Activated CD4-positive, alpha-beta T cell treated with anti-CD3 and anti-CD28 coated beads, Interleukin-2, Interleukin-6, amounts not matched to agents 100 ng/mL and 50 ng/mL, durations not matched to agents 16 hours and 8 hours (primary cell): ENCODE results near the gene SUMO4.

Experiments
- DNase-seq: peaks from one replicate; pipeline ENCODE4 v3.0.0-alpha.2; 2020

SUMO4 gene

DNA sequence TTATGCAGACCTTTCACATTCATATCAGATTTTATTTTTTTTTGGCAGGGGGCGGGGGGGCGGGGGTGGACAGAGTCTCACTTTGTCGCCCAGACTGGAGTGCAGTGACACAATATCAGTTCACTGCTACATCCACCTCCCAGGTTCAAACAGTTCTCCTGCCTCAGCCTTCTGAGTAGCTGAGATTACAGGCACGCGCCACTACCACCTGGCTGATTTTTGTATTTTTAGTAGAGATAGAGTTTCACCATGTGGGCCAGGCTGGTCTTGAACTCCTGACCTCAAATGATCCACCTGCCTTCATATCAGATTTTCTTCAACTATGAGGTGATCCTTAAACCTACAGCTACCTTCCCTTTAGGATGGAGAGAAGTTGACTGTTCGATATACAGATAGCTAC lies 8.0 kb upstream of the SUMO4 start:
- no peak for DNase-seq

DNA sequence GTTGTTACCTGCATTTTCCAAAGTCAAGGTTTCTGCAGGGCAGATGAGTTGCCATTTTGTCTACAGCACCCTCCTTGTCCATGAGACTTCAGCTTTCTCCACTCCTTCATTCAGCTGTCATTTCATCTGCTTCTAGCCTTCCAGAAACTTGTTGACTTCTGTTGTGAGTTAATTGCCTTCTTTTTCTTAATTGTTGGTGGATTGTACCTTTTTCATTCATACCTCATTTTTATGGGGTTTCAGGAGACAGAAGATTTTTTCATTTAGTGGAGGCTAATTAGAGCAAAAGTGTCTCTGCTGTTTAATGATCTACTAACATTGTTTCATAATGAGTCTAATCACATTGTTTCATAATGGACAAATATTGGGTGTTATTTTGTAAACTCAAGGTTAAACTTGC lies 7.5 kb upstream of the SUMO4 start:
- no peak for DNase-seq

DNA sequence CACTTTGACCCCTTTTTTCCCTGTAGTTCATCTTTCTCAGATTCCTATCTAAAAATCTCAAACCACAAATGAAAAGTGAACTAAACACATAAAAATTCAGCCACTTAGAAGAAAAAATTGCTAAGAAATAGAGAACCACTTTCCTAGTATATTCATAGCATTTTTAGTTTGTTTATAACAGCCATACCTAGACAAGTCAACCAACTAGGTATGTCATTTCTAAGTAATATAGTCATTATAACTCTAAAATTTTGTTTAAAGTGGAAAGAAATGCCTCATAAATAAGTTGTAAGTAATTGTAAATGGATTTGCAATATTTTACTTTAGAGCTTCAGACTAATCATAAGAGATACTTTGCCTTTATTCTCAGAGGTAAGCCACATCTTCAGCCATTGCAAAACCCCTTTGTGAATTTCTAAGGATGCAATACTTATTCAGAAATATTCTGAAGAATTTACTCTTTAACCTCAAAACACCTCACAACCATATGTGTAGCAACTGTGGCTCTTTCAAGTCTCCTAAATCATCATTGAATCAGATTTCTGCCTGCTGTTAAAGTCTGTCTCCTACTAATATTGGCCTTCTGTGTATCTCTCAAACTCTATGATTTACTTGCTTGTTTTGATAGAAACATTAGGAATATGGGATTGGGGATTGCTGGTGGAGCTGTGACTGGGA lies 6.9 kb upstream of the SUMO4 start:
- DNase-seq = no peak

DNA sequence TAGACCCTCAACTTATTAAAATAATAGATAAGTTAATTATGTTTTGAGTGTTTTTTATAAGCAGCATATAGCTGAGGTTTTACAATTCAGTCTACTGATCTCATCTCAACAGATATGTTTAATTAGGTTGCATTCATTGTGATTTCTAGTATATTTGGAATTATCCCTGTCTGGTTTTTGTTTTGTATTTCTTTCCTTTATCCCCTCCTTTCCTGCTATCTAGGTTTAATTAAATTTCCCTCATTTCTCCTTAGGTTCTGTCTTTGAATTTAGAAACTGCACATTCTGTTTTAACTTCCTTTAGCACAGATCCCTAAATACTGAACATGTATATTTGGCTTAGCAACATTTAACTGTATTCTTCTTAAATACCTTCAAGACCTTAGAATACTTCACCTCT lies 4.9 kb upstream of the SUMO4 start:
- no peak for DNase-seq

DNA sequence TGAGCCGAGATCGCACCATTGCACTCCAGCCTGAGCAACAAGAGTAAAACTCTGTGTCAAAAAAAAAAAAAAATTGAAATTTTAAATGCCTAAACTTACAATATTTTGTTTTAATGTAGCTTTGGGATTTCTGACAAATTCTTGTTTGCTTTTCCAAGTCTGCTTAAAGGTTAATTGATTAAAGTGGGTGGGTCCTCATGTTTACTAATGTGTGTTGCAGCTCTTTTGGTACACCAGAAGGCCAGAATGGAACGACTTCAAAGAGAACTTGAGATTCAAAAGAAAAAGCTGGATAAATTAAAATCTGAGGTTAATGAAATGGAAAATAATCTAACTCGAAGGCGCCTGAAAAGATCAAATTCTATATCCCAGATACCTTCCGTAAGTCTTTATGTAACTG lies 2.7 kb upstream of the SUMO4 start:
- no peak for DNase-seq

DNA sequence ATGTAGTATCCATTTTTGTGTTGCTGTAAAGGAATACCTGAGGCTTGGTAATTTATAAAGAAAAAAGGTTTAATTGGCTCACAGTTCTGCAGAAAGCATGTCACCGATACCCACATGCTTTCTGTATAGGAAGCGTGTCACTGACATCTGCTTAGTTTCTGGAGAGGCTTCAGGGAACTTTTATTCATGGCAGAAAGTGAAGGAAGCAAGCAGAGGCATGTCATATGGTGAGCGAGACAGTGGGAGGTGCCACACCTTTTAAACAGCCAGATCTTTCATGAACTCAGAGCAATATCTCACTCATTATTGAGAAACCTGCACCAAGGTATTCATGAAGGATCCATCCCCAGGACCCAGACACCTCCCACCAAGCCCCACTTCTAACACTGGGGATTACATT lies 3.5 kb downstream of the SUMO4 start:
- DNase-seq = no peak

DNA sequence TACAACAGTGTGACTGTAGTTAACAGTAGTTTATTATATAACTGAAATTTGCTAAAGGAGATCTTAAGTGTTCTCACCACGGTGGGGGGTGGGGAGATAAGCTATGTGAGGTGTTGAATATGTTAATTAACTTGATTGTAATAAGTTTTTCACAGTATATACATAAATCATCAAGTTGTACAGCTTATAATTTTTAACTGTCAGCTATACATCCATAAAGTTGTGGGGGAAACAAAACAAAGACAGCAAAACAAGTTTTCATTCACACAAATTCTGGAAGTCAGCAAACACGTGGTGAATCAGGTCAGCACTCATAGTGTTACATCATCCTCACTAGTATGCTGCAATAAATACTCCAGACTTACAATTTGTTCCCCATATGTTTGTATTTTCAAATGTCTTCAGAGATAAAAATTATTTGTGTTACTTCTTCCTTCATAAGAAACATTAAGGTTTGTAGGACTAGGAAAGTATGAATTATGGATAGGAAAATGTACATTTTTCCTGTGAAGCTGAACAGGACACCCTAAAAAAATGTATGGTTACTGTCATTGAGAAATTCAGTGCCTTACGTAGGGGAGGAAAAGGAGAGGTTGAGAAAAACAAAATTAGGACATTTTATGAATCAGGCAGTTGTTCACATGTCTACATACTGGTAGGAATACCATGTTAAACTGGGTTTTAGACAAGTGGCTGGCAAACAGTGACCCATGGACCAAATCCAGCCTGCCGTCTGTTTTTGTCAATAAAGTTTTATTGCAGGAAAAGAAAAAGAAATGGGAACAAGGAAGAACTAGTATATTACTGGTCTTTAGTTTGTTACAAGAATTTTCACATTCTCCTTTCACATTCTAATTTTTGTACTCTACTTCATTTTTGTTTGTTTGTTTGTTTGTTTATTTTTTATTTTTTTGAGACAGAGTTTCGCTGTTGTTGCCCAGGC lies 6.0 kb downstream of the SUMO4 start:
- peak; percentile 23 for DNase-seq

DNA sequence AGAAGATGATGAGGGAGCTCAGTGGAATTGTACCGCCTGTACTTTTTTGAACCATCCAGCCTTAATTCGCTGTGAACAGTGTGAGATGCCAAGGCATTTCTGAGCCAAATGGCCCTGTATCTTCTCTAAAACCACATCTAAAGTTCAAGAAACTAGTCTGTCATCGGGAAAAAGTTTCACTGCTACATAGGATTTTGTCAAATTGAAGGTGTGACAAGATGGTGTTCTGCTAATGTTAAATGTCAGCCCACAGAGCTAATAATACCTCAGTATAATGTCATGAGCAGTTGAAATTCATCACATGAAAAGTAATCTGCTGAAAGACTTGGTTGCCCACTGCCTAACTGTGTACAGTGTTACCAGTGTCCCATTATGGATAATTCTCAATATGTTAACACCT lies 9.6 kb downstream of the SUMO4 start:
- no peak for DNase-seq

DNA sequence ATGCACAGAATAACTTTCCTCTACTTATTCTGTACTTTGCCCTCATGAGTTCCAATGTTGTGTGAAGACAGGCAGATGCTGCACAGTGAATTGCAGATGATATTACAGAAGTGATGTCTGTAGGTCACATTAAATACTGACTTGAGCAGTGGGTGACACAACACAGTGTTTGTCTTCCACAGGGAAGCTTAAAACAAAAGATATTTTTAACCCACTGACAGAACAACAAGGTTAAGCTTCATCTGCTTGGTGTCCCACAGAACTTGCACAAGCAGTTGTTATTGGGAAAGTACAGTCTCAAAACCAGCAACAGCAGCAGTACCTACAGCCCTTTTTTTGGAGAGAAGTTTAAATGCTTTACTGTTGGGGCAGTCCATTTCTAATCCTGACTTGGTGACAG lies 10.5 kb downstream of the SUMO4 start:
- DNase-seq = no peak

DNA sequence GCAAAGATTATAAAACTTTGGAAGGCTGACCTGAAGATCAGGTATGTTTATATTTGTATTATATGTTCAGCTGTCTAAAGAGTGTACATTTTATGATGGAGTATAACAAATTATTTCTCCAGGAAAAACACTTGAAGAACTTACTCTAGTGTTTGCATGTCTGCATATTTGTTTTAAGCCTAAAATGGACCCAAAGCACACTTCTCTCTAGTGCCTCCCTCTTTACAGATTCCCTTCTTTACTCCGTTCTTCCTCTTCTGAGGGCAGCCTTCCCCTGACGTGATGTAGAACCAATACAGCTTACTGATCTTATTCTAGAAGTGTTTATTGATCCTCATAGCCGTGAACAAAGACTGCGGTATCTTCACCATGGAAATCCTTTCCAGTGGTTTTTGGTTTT lies 13.9 kb downstream of the SUMO4 start:
- no peak for DNase-seq

DNA sequence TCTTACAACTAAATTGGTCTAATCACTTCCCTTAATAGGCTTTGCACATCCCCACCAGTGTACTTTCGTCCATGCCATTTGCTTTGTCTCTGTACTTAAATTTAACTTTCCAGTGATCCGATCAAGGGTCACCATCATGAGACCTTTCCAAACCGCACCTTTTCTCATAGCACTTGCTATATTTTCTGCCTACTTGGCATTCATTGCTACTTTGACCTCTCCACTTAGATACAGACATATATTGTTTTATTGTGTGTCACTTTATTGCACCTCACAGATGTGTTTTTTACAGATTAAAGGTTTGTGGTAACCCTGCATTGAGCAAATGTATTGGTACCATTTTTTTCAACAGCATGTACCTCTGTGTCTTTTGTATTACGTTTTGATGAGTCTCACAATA lies 14.8 kb downstream of the SUMO4 start:
- DNase-seq = no peak

DNA sequence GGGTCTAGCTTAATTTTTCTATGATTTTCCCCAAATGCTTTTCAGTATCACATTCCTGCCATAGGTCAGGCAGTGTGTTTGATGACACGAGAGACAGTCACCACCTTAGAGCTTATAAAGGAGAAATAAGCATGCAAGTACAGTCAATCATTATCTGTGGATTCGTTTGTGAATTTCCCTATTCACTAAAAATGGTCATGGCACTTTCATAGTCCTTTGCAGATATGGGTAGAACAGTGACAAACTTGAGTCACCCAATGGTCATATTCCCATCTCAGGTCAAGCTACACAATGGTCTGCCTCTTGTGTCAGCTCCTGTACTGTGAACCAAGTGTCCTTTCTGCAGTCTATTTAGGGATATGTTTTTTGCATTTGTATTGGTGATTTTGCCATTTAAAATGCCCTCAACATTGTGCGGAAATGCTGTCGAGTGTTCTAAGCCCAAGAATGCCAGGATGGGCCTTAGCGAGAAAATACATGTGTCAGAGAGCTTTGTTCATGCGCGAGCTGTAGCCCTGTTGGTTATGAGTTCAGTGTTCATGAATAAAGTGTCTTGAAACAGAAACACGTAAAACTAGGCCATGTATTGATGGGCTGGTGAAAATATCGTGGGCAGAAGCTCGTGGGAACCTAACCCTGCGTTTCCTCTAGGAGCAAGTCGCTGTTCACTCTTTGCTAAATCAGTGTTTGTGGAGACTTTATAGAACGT lies 19.8 kb downstream of the SUMO4 start:
- DNase-seq = no peak

DNA sequence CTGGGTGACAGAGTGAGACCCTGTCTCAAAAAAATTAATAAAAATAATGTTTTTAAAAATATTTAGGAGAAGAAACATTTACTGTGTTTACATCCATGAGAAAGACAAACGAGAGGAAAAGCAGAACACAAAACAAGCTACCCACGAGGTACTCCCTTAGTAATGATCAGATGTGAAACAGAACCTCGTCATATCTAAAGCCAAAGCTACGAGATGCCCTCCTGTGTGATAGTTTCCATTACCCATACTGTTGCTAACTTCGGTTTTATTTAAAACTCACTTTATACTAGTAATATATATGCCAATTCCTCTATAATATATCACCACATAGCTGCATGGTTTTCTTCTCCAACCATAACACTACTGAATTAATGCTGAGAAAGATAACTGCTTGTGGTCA lies 21.1 kb downstream of the SUMO4 start:
- peak; percentile 32 for DNase-seq

DNA sequence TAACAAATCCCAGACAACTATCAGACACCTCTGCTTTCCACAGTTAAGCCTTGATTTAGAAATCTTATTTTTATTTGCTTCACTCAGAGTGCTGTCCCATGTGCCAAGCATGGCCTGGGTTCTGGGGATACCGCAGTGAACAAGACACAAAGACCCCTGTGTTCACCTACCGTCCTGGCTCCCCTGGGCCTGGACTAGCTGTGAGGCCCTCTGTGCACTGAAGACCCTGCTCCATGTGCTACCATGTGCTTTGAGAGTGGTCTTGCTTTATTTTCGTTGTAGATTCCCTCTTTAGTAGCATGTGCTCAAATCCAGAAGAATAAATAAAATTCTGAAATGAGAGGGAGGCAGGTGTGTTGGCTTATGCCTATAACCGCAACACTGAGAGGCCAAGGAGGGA lies 22.5 kb downstream of the SUMO4 start:
- DNase-seq = no peak

DNA sequence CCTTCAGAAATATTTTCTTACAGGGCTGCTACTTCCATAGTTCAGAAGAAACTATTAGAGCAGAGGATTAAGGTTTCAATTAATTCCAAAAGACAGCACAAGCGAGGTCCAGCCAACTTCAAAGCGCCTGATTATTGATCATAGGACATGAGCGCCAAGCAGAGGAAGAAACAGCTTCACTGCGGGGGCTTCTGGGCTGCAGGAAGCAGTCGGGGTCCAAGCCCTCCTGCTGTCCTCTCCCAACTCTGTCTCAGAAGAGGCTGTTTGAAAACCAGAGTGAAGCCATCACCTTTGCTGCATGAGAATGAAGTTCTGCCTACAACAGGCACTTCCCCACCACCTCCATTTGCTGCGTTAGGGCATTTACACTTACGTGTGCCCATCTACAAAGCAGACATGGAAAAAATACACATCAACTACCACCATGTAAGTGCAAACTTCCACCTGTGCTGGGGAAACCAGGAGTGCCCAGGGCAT lies 23.9 kb downstream of the SUMO4 start:
- DNase-seq = no peak

DNA sequence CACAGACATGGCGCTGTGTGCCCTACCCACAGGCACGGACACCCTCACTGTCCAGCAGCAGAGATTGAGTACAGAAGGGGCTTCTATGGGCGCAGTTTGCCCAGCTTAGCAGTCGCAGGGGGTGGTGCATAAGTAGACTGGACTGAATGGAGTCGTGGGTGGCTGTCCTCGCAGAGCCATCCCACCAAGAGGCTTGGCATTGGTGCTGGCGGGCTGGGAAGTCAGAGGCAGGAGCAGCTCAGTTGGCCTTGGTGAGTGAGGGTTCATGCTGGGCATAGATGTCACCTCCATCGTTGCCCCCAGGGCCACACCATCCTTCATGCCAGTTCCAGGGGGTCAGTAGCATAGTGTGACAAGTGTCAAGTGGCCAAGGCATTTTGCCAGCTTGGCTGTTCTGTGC lies 25.2 kb downstream of the SUMO4 start:
- no peak for DNase-seq

DNA sequence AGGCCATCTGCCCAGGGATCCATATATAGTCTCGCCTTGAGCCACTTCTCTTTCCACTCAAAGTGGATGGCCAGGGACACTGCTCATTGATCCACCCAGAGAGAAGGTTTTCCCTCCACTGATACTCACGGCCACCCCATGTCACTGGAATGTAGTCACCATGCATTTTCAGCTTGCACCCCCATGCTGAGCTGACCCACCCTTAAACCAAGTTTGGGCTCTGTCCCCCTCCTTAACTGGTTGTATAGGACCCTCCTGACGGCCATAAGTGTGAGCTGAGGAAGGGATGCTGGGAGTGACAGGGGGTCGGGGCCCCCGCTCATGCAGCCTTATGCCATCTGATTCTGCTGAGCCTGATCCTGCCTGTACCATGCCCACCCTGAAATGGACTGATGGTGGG lies 25.7 kb downstream of the SUMO4 start:
- no peak for DNase-seq

DNA sequence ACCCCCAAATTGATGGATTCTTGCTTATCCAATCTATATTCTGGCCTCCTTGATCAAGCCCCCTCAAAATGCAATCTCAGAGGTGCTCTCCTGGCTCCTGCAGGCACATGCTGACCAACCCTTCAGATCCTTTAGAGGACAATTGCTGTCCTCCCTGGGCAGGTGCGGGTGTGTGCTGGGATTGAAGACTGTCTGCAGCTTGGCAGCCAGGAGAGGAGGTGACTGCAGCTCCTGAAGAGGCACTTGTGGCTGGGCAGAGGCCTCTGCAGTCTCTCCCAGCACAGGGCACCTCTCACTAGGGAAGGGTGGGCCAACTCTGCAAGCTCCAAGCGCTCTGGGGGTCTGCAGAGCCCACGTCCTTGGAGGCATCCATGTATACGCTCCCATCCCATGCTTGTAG lies 28.5 kb downstream of the SUMO4 start:
- no peak for DNase-seq

DNA sequence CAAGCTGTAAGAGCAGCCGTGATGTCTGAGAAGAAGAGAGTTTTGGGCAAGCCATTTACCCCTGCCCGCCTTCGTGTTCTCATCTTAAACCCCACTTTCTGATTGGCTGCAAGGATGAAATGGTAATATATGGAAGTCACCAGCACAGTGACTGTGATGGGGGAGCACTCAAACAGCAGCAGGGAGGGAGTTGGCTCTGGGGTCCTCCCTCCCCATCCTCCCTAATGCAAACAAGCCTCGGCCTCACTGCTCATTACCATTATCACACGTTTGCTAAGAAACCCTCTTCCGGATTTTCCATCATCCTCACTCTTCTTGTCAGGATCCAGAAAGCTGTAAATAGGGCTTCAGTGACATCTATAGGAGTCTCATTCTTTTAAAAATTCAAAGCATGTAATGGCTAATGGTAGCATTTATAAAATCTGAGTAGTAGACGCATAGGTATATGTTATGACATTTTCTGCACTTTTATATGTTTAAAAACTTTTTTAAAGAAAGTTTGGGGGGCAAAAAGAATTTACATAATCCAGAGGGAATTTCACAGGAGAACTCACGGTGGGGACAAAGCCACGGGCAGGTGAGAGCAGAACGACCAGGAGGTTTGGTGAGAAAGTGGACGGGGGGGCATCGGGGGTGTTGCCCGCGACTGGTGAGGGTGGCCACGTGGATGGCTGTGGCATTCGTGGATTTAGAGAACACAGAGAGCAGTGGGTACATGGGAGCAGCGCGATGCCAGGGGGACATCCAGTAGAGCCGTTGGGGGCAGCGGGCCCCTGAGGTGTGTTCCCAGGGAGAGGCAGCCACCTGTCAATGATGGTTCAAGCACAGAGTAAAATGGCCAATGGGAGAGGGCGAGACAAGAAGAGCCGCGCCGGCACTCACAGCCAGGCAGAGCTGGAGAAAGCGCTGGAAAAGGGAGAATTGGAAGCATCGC lies 29.6 kb downstream of the SUMO4 start:
- no peak for DNase-seq

DNA sequence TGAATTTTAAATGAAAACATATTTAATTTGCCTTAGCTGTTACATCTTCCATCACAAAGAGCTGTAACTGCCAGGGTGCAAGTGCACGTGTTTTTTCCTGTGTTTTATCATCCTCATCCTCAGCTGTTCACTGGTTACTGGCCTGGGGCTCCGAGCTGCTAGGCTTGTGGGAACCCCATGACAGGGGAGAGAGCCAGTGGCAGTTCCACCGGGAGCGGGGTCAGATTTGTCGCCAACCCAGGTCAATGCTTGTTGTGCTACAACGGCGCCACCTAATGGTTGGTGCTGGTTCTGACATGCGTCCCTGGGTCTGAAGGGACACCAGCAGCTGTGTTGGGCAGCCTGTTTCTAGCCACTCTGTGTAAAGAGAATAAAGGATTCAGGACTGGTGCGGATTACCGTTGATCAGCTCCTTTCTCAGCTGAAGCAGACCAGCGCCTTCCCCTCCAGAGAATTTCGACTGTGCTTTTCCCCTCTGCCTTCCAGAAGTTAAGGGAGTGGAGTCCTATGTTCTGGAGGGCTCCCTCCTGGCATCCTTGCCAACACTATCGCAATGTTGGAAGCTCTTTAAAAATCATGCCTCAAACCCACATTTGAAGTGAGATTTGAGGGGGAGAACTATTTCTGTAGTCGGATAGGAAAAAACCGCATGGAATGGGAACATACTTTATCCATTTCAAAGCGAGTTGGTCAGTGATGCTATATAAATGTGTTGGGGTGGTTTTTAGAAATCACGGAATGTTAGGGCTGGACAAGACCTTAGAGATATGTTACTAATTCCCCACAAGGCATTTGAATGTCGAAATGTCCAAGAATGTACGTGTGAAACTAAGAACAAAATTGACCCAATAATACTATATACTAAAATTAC lies 32.1 kb downstream of the SUMO4 start:
- peak; percentile 96 for DNase-seq

DNA sequence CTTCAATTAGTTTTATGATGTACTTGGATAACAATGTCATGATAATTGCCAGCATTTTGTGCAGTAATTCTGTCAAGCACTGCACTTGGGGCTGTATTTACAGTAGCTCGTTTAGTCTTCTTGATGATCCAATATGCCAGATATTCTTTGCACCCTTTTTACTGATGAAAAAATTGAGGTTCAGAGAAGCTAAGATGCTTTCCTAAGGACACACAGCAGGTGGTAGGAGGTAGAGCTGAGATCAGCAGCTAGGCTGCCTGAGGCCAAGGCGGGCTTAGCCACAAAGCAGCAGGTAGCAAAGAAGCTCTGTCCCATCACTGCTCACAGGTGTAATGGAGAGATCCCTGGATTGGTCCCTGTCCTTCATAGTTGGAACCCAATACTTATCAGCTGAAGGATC lies 33.3 kb downstream of the SUMO4 start:
- no peak for DNase-seq

DNA sequence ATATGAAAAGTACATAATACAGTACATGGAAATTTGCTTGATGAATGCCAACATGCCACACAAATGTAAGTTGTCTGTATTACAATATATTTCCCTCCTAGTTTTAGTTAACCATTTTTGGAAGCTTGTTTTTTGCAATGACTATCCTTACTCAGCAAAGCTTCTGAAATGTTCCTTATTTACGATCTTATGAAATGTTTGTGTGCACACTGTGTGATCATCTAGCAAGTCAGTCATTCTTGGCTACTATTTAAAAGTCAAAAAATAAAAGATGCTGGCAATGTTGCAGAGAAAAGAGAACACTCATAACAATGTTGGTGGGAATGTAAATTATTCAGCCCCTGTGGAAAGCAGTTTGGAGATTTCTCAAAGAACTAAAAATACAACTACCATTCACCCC lies 33.8 kb downstream of the SUMO4 start:
- DNase-seq = no peak
